H1 (cell line): Measurements from ENCODE around the gene FRMD3. TPM values are rescaled to one million over a fixed set of nuclear protein-coding genes. Genes with fewer than 3 reads are reported as not detected.
A peak's percentile ranks its signal among the peaks of the same experiment; 100 is the strongest.

ENCODE experiments used
- CTCF ChIA-PET: fragments of 300-600 bp; sonication (Branson Sonifier 250); formaldehyde crosslinking; loops from one replicate; lab custom pipeline; 2021; ENCODE audit not compliant: partially characterized antibody; lab: Charles Lee
- POLR2A ChIA-PET: fragments of 300-600 bp; sonication (Branson Sonifier 250); formaldehyde crosslinking; loops from one replicate; lab custom pipeline; 2021; ENCODE audit warnings: inconsistent platforms; ENCODE audit not compliant: partially characterized antibody; lab: Charles Lee
- DNase-seq, 2 experiments: peaks; one replicate each; pipeline versions ENCODE4 v3.0.0 to v3.0.0-alpha.2; 2010 to 2022; ENCODE audit warnings: low spot score in 2 of 2, low read depth in 1 of 2, mixed read lengths in 1 of 2
- FAIRE-seq: peaks from 2 replicates; lab custom pipeline; 2011; peaks lifted over from hg19 to GRCh38; lab: Jason Lieb, UNC
- H2AFZ ChIP-seq: 2 replicates; pipeline ENCODE4 v1.8.1; 2012; ENCODE audit warnings: low read length, inconsistent platforms
- H2AK5ac ChIP-seq: 2 replicates; pipeline ENCODE4 v1.6.1; 2013; ENCODE audit warnings: low read depth, low read length
- H2BK120ac ChIP-seq: replicated peaks from 2 replicates; pipeline ENCODE3; 2013; ENCODE audit warnings: low read depth, low read length, inconsistent platforms
- H2BK12ac ChIP-seq: 2 replicates; pipeline ENCODE4 v1.6.1; 2013; ENCODE audit warnings: low read depth, low read length
- H2BK15ac ChIP-seq: 2 replicates; pipeline ENCODE4 v1.6.1; 2013; ENCODE audit warnings: low read length
- H2BK20ac ChIP-seq: 2 replicates; pipeline ENCODE4 v1.6.1; 2013; ENCODE audit warnings: low read length
- H2BK5ac ChIP-seq: 2 replicates; pipeline ENCODE4 v1.6.1; 2013; ENCODE audit warnings: low read depth, low read length
- H3K14ac ChIP-seq: 2 replicates; pipeline ENCODE4 v1.6.1; 2013; ENCODE audit warnings: inconsistent platforms; ENCODE audit not compliant: insufficient read length
- H3K18ac ChIP-seq: 2 replicates; pipeline ENCODE4 v1.6.1; 2013; ENCODE audit warnings: low read length; ENCODE audit errors: extremely low read depth
- H3K23ac ChIP-seq: 2 replicates; pipeline ENCODE4 v1.6.1; 2013; ENCODE audit warnings: inconsistent platforms; ENCODE audit not compliant: insufficient read length
- H3K23me2 ChIP-seq: 2 replicates; pipeline ENCODE4 v1.6.1; 2013; ENCODE audit warnings: low read depth, low read length
- H3K27ac ChIP-seq: 2 replicates; pipeline ENCODE4 v1.6.1; 2011; ENCODE audit warnings: low read depth, low read length, inconsistent platforms
- H3K27me3 ChIP-seq, 4 experiments: replicated peaks in 1 of 4; 1 replicate in 1 of 4; 2 replicates in 3 of 4; pipeline versions ENCODE4 v1.6.1 to v1.8.1; 2011 to 2013; ENCODE audit warnings: low read length in 3 of 4, mild to moderate bottlenecking in 3 of 4, inconsistent platforms in 2 of 4, mixed read lengths in 2 of 4, moderate library complexity in 1 of 4; ENCODE audit not compliant: control insufficient read depth in 3 of 4, insufficient read depth in 3 of 4; ENCODE audit errors: extremely low read depth in 1 of 4
- H3K36me3 ChIP-seq, 4 experiments: 2 replicates each; pipeline versions ENCODE4 v1.6.1 to v1.8.1; 2011 to 2013; ENCODE audit warnings: mild to moderate bottlenecking in 4 of 4, low read length in 3 of 4, moderate library complexity in 2 of 4, control low read depth in 1 of 4, inconsistent platforms in 1 of 4; ENCODE audit not compliant: insufficient read depth in 4 of 4, control insufficient read depth in 2 of 4
- H3K4ac ChIP-seq: replicated peaks from 2 replicates; pipeline ENCODE3; 2013; ENCODE audit warnings: low read length, low read depth, mixed read lengths, inconsistent platforms; ENCODE audit not compliant: insufficient read length
- H3K4me1 ChIP-seq, 4 experiments: replicated peaks in 1 of 4; 1 replicate in 1 of 4; 2 replicates in 3 of 4; pipeline versions ENCODE4 v1.6.1 to v1.8.1; 2011 to 2013; ENCODE audit warnings: low read length in 3 of 4, inconsistent platforms in 2 of 4, mixed read lengths in 1 of 4; ENCODE audit not compliant: insufficient read depth in 4 of 4, control insufficient read depth in 3 of 4
- H3K4me2 ChIP-seq, 2 experiments: 2 replicates each; pipeline versions ENCODE4 v1.6.1 to v1.8.1; 2011 to 2013; ENCODE audit warnings: low read depth in 2 of 2, low read length in 2 of 2, control low read depth in 1 of 2, inconsistent platforms in 1 of 2, mild to moderate bottlenecking in 1 of 2; ENCODE audit not compliant: insufficient read depth in 1 of 2
- H3K4me3 ChIP-seq, 4 experiments: fragments of 200-600, 300-600 bp in 1 of 4; sonication (generic), shearing (Covaris generic), sonication (Bioruptor Twin) in 1 of 4; 2 replicates each; pipeline versions ENCODE4 v1.5.1 to v1.8.1; 2011 to 2016; ENCODE audit warnings: low read length in 4 of 4, low read depth in 3 of 4, control low read depth in 2 of 4, inconsistent platforms in 2 of 4, mild to moderate bottlenecking in 2 of 4, mixed read lengths in 1 of 4, moderate library complexity in 1 of 4; ENCODE audit not compliant: insufficient read depth in 2 of 4; ENCODE audit errors: extremely low read depth in 1 of 4
- H3K56ac ChIP-seq: replicated peaks from 2 replicates; pipeline ENCODE3; 2013; ENCODE audit warnings: low read depth, mild to moderate bottlenecking, mixed read lengths, low read length, inconsistent platforms; ENCODE audit not compliant: insufficient read length
- H3K79me1 ChIP-seq: 2 replicates; pipeline ENCODE4 v1.6.1; 2013; ENCODE audit warnings: low read depth, low read length, control low read depth
- H3K79me2 ChIP-seq, 2 experiments: 2 replicates each; pipeline versions ENCODE4 v1.6.1 to v1.8.1; 2012 to 2013; ENCODE audit warnings: low read length in 2 of 2, mild to moderate bottlenecking in 2 of 2, inconsistent platforms in 1 of 2; ENCODE audit not compliant: insufficient read depth in 2 of 2, control insufficient read depth in 1 of 2
- H3K9ac ChIP-seq, 4 experiments: replicated peaks in 1 of 4; 1 replicate in 1 of 4; 2 replicates in 3 of 4; pipeline versions ENCODE4 v1.6.1 to v1.8.1; 2011 to 2013; ENCODE audit warnings: low read depth in 3 of 4, low read length in 3 of 4, control low read depth in 2 of 4, mild to moderate bottlenecking in 2 of 4, moderate library complexity in 2 of 4, inconsistent platforms in 1 of 4; ENCODE audit errors: extremely low read depth in 1 of 4
- H3K9me3 ChIP-seq, 2 experiments: 2 replicates each; pipeline versions ENCODE4 v1.6.1 to v1.8.1; 2012 to 2013; ENCODE audit warnings: mild to moderate bottlenecking in 2 of 2, moderate library complexity in 2 of 2, control low read depth in 1 of 2, inconsistent platforms in 1 of 2, low read depth in 1 of 2, low read length in 1 of 2, mixed read lengths in 1 of 2; ENCODE audit not compliant: insufficient read depth in 2 of 2
- H4K20me1 ChIP-seq, 2 experiments: replicated peaks in 1 of 2; 2 replicates each; pipeline versions ENCODE3 to v1.8.1; 2011 to 2013; ENCODE audit warnings: inconsistent platforms in 2 of 2, low read length in 2 of 2, mild to moderate bottlenecking in 1 of 2; ENCODE audit not compliant: insufficient read depth in 2 of 2, control insufficient read depth in 1 of 2
- H4K5ac ChIP-seq: 2 replicates; pipeline ENCODE4 v1.6.1; 2013; ENCODE audit warnings: low read length, low read depth, mixed read lengths, inconsistent platforms; ENCODE audit not compliant: insufficient read length
- H4K8ac ChIP-seq: 2 replicates; pipeline ENCODE4 v1.8.0; 2013; ENCODE audit warnings: mild to moderate bottlenecking, moderate library complexity, low read length, inconsistent platforms; ENCODE audit not compliant: insufficient read depth; ENCODE audit errors: extremely low read depth
- H4K91ac ChIP-seq: replicated peaks from 2 replicates; pipeline ENCODE3; 2013; ENCODE audit warnings: low read length, mixed read lengths, inconsistent platforms; ENCODE audit not compliant: insufficient read length
- CBX5 ChIP-seq: fragments of 300-800, 300-1000 bp; sonication (generic); IDR thresholded peaks from 2 replicates; pipeline ENCODE4 v1.7.1; 2016; ENCODE audit warnings: antibody characterized with exemption, low read length, low read depth
- CBX8 ChIP-seq: fragments of 300-800, 300-1000 bp; sonication (generic); IDR thresholded peaks from 2 replicates; pipeline ENCODE4 v1.7.1; 2016; ENCODE audit warnings: low read depth, low read length, borderline replicate concordance
- FOSL1 ChIP-seq: IDR thresholded peaks from 2 replicates; pipeline ENCODE4 v1.6.1; 2011; ENCODE audit warnings: mild to moderate bottlenecking, low read depth, low read length, moderate library complexity; ENCODE audit not compliant: insufficient read depth
- KDM4A ChIP-seq: IDR thresholded peaks from one replicate; pipeline ENCODE4 v1.7.1; 2012; ENCODE audit warnings: low read depth, mild to moderate bottlenecking, moderate library complexity, low read length, inconsistent platforms; ENCODE audit not compliant: severe bottlenecking
- MAX ChIP-seq: IDR thresholded peaks from 2 replicates; pipeline ENCODE4 v1.6.1; 2012; ENCODE audit warnings: inconsistent platforms
- RNF2 ChIP-seq: fragments of 200-900, 300-1000 bp; sonication (generic); IDR thresholded peaks from 2 replicates; pipeline ENCODE4 v1.7.1; 2016; ENCODE audit warnings: borderline replicate concordance, low read depth, mild to moderate bottlenecking, antibody characterized with exemption, low read length; ENCODE audit not compliant: poor library complexity, severe bottlenecking; ENCODE audit errors: missing control alignments
- RXRA ChIP-seq: IDR thresholded peaks from 2 replicates; pipeline ENCODE4 v1.6.1; 2011; ENCODE audit warnings: low read depth, mild to moderate bottlenecking, low read length, moderate library complexity; ENCODE audit not compliant: insufficient read depth
- SAP30 ChIP-seq: fragments of 300-600 bp; sonication (generic); IDR thresholded peaks from 2 replicates; pipeline ENCODE4 v1.7.1; 2012; ENCODE audit warnings: low read length, moderate library complexity, mild to moderate bottlenecking, inconsistent platforms; ENCODE audit not compliant: insufficient read depth, insufficient replicate concordance
- TCF12 ChIP-seq: IDR thresholded peaks from 2 replicates; pipeline ENCODE4 v1.6.1; 2011; ENCODE audit warnings: low read depth, mild to moderate bottlenecking, low read length
- WGBS, 2 experiments: shearing (Covaris generic) in 1 of 2; methylation state at CpG; one replicate each; pipeline versions ENCODE4 v1.1.6 to v1.1.7; 2013 to 2015; ENCODE audit warnings: low lambda C conversion rate in 2 of 2, mixed read lengths in 2 of 2, inconsistent platforms in 1 of 2, low coverage in 1 of 2, missing lambda C conversion rate in 1 of 2; ENCODE audit not compliant: insufficient replicate concordance in 2 of 2, insufficient coverage in 1 of 2, insufficient read length in 1 of 2; ENCODE audit errors: extremely low coverage in 1 of 2, missing lambda C conversion rate in 1 of 2; 5-methylcytosine and 5-hydroxymethylcytosine counted together
- polyA plus RNA-seq, 7 experiments: library from polyadenylated mRNA; depleted of rRNA in 3 of 7; stranded (reverse) in 5 of 7; unstranded in 2 of 7; fragments of >200 nt in 5 of 7; fragments of 200-250 nt in 2 of 7; gene quantifications; 1 replicate in 5 of 7; 2 replicates in 1 of 7; 4 replicates in 1 of 7; pipeline versions ENCODE4 v1.2.1 to v1.2.3, GENCODE V29; 2011 to 2013; ENCODE audit warnings: missing spikeins in 2 of 7, mixed read lengths in 2 of 7
- total RNA-seq: library from RNA; stranded (reverse); fragmentation: NEBNext Ultra II Directional; extraction: Animal tissue kit (Norgen Biotek cat#: 25700); gene quantifications from 2 replicates; pipeline ENCODE4 v1.2.1, GENCODE V29; 2021
- TF ChIP-seq, protein P1 (sequence below): IDR thresholded peaks from 2 replicates; pipeline ENCODE4 v1.6.1; 2011; ENCODE audit warnings: low read depth, mild to moderate bottlenecking, low read length; ENCODE audit not compliant: insufficient read depth

Gene FRMD3
- total and polyA plus RNA-seq, 2 of the 8 experiments (the other 6 are each of a cell fraction or from before 2014, with no cell fraction given), result 0.15 to 1.4 TPM

DNA sequence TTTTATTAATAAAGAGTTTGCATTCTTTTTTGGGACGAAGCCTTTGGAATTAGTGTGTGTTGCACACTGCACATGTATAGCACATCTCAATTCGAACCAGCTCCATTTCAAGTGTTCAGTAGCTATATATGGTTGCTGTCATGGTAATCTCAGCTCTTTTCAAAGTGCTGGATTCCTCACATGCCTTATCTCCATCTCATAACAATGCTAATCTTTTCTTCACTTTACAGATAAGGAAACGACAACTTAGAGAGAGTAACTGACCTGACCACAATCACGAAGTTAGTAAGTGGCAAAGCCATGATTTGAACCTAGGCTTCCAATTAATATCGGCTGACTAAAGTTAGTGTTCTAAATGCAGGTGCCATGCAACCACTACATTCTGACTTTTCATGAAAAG is 270.5 kb downstream of the FRMD3 start:
- H4K8ac ChIP-seq, result no peak overlapping the region
- H2BK20ac ChIP-seq, result no peak overlapping the region
- no peaks in the 10 kb centered on the region for H3K27me3 ChIP-seq
- ChIA-PET POLR2A (no interaction called here), CTCF (no interaction called here)
- no peak overlapping the region for H2AK5ac ChIP-seq
- no peak overlapping the region for H2BK15ac ChIP-seq
- TF ChIP-seq FOSL1, result no peak
- no peak for TF ChIP-seq CBX8
- TF ChIP-seq RNF2, result no peak
- TF ChIP-seq, protein P1, sequence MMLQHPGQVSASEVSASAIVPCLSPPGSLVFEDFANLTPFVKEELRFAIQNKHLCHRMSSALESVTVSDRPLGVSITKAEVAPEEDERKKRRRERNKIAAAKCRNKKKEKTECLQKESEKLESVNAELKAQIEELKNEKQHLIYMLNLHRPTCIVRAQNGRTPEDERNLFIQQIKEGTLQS, result no peak
- no peak for TF ChIP-seq RXRA
- no peak for TF ChIP-seq SAP30
- TF ChIP-seq CBX5, result no peak
- TF ChIP-seq MAX, result no peak
- TF ChIP-seq KDM4A, result no peak
- TF ChIP-seq TCF12, result no peak
- no peak for FAIRE-seq
- H3K9me3 ChIP-seq, result peaks cover 0 to 11% of the 10 kb centered on the region in 2 experiments; a peak in 2 of 4 replicates
- H3K79me1 ChIP-seq, result no peaks in the 10 kb centered on the region
- H3K14ac ChIP-seq, result no peak overlapping the region
- no peak overlapping the region for H3K18ac ChIP-seq
- no peak overlapping the region for H3K23ac ChIP-seq
- H2BK120ac ChIP-seq, result no peak overlapping the region
- no peak overlapping the region for H3K4me3 ChIP-seq
- no peaks in the 10 kb centered on the region; a peak in 1 of 7 replicates for H3K4me1 ChIP-seq
- no peaks in the 10 kb centered on the region for H3K36me3 ChIP-seq
- H3K9ac ChIP-seq, result no peak overlapping the region
- H3K27ac ChIP-seq, result no peak overlapping the region
- 74% methylated on average over 5 of the region's 5 CpGs; no CpG with 5 or more reads in 1 of the 2 experiments for WGBS, 2 experiments
- H2BK5ac ChIP-seq, result no peak overlapping the region
- peak overlapping the region in 1 of 2 experiments; percentile 26; a peak in 1 of 4 replicates for H3K4me2 ChIP-seq
- H3K79me2 ChIP-seq, result no peaks in the 10 kb centered on the region
- H2BK12ac ChIP-seq, result no peak overlapping the region
- H3K4ac ChIP-seq, result no peak overlapping the region
- no peak for DNase-seq
- H4K91ac ChIP-seq, result no peak overlapping the region
- H4K20me1 ChIP-seq, result no peaks in the 10 kb centered on the region
- no peaks in the 10 kb centered on the region for H3K23me2 ChIP-seq
- no peak overlapping the region for H4K5ac ChIP-seq
- no peak overlapping the region for H3K56ac ChIP-seq
- H2AFZ ChIP-seq, result no peak overlapping the region
